Activated CD4-positive, CD25-positive, alpha-beta regulatory T cell treated with anti-CD3 and anti-CD28 coated beads, Interleukin-2, amount 50 U/mL, for 16 hours (primary cell): ENCODE data around the gene KLC3.

Experiments used
- DNase-seq: peaks from one replicate; pipeline ENCODE4 v3.0.0-alpha.2; 2020; ENCODE audit warnings: low read depth, low spot score

Gene KLC3

DNA sequence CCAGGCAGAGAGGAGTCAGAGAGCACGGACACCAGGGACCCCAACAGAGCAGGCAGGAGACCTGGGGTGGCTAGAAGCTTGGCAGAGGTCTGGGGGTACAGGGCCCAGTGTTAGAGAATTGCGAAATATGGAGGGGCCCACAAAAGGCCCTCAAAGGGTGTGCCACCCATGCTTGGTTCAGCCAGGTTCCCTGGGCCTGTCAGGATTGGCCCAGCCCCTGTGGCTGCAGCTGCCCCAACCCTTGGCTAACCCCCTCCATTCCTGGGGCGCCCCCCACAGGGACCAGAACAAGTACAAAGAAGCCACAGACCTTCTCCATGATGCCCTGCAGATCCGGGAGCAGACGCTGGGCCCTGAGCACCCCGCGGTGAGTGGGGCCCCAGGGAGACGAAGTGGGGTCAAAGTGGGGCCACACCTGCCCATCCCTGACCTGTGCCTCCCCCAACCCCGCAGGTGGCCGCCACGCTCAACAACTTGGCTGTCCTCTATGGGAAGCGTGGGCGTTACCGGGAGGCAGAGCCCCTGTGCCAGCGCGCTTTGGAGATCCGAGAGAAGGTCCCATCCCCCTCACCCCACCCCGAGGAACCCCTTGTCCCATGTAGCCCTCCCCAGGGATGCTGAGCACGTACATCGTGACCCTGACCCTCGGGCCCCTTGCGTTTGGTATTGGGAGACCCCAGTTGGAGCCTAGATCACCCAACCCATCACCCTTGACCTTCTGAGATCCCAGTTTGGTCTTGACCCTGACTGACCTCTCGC, 8.0 kb downstream of the KLC3 start:
- no peak for DNase-seq

DNA sequence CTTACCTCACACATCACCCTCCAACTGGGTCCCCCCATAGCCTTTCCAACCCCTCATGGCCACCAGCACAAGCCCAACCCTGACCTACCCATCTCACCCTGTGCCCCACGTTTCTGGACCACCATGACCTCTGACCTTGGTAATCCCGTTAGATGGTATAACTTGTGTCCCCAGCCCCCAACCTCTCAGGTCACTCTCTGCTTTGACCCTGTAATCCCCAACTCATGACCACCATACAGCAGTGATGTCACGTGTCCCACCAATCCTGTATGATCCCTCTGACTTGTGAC, 8.5 kb downstream of the KLC3 start:
- DNase-seq, result no peak

- no peak for DNase-seq
Measured at GRCh38 chr19:45349430-45349941, 8.9 kb downstream of the KLC3 start.

DNA sequence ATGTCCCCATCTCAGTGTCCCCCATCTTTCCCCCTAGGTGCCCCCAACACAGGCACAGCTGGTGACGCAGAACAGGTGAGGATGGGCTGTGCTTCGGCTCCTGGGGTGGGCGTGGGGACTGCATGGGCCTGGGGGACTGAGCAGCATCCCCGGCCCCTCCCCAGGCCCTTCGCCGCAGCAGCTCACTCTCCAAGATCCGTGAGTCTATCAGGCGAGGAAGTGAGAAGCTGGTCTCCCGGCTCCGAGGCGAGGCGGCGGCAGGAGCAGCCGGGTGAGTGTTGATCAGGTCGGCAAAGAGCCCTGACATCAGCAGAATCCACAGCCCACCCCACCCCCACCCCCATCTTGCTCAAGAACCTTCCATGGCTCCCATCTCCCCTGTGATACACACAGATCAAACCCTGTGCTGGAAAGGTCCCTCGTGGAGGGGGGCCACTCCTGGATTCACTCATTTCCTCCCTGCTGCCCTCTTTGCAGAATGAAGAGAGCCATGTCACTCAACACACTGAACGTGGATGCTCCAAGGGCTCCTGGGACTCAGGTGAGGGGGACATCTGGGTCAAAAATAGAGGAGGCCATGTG, 10.0 kb downstream of the KLC3 start:
- no peak for DNase-seq

DNA sequence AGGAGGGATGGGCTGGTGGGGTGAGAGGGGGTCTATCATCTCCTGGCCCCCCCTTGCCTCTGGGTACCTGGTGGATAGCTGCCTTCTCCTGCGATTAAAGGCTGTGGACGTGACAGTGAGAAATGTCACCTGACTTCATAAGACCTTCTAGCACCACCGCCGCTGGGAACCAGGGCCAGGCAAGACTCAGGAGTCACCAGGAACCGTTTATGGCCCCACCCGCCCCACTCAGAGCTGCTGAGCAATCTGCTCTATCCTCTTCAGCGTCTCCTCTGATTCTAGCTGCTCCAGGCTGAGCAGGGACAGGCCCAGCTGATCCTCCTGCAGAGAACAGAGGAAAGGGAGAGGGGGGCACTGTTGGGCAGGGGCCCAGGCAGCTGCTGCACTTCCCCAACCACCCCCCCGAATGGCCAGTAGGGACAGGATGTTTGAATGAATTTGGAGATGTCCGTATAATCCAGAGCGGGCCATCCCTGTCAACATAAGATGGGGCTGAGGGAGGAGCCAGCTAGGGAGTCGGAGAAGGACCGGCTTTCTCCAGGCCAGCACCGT, 10.9 kb downstream of the KLC3 start:
- DNase-seq, result no peak

DNA sequence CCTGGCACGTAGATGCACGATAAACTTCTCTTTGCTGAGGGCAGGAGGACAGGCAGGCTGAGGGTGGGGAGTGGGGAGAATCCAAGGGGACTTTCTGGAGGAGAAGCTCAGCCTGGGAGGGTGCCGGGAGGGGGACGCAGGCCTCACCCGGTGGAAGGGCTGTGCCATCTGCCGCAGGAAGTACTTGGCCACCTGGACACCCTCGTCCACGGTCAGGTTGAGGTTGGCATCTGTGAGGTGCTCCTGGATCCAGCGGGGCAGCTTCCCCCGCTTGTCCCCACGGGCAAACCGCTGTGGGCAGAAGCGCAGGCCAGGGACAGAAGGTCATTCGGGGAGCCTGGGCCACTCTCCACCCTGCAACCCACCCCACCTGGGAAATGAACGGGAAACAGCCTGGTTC, 11.5 kb downstream of the KLC3 start:
- DNase-seq, result no peak

- DNase-seq, result no peak
Measured at GRCh38 chr19:45352471-45352870, 11.9 kb downstream of the KLC3 start.

DNA sequence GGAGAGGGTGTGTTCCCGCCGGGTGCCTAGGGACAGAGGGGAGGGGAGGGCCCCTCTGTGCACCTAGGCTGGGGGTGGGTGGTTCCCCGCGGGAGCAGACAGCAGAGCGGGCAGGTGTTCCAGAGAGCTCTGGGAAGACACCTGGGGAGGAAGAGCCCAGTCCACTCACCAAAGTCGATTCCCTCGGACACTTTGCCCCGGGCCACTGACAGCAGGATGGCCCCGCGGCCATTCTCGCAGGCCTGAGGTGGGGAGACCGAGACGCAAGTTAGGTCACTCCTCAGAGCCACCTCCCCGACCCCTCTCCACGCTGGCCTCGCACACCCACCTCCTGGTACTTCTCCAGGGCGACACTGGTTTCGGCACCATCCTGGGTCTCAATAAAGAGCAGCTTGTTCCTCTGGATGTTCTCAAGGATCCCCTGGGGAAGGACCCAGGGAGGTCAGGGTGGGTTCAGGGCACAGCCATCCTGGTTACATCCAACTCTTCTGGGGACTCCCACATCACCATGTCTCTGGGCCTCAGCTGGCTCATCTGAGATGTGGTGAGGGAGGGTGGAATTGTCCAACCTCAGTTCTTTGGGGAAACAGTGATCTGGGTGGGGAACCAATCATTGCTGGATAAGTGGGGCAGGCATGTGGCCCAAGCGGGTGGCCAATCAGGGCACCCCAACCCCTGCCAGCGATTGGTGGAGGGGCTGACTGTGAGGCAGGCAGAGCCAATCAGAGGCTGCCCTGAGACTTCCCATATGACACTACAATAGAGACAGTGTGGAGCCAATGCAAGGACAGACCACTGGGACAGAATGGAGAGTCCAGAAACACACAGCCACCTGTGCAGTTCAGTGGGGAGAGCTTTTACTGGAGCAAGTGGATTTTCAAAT, 12.6 kb downstream of the KLC3 start:
- no peak for DNase-seq

DNA sequence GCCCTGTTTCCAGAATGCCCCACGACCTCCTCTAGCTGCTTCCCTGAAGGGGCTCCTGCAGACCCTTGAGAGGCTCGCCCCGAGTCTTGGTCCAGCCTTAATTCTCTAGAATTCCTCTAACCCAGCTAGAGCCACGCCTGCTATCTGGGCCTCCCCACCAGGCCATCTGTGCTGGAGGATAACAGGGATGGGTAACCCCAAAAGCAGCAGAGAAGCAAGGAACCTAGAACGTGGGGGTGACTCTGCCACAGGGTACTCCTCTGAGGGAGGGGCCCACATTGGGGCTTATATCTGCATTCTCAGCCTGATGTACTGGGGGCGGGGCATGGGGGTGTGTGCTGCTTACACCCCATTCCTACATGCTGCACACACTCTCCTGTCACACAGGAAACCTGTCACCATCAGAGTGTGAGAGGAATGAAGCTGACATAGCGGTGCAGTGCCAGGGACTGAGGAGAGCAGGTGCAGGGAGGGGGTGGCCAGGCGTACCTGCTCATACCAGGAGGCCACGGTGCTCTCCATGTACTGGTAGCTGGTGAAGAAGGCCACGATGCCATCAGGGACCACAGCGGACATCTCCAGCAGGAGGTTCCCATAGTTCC, 13.8 kb downstream of the KLC3 start:
- DNase-seq, result no peak

- no peak for DNase-seq
Measured at GRCh38 chr19:45355402-45355801, 14.9 kb downstream of the KLC3 start.

DNA sequence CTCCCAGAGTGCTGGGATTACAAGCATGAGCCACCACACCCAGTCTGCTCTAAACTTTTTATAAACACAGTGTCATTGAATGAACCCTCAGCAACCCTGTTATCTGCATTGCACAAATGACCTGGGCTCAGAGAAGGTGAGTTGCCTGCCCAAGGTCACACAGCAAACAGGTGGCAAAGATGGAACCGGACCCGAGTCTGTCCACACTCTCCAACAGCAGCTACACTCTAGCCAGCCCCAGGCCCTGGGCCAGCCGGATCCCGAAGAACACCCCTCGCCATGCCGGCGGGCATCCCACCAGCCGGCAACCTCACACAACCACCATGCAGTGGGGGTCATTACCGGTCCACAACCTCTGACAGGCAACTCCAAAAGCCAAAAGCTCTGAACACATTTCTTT, 15.4 kb downstream of the KLC3 start:
- DNase-seq, result no peak

DNA sequence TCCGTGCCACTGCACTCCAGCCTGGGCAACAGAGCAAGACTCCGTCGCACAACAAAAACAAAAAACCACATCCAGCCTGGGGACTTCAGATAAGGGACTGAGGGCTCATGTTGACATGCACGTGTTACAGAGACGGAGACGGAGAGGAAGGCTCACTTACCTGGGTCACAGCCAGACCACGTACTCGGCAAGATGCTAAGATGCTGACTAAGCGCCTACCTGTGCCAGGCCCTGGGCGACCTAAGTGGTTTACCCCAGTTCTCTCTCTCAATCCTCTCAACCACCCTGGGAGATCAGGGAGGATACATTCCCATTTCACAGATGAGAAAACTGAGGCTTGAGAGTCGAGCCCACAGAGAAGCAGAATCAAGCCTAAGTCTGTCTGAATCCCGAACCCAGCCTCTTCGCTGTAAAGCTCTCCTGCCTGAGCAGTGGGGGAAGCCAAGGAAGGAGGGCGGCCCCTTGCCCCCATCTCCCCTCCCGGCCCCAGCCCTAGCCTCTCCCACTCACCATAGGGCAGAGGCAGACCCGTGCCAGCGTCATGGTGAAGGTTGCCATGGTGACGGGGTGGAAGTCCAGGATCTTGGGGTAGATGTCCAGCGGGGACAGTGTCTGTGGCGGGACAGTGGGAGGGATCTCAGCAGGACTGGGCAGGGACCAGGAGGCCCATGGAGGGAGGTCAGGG, 16.4 kb downstream of the KLC3 start:
- no peak for DNase-seq

DNA sequence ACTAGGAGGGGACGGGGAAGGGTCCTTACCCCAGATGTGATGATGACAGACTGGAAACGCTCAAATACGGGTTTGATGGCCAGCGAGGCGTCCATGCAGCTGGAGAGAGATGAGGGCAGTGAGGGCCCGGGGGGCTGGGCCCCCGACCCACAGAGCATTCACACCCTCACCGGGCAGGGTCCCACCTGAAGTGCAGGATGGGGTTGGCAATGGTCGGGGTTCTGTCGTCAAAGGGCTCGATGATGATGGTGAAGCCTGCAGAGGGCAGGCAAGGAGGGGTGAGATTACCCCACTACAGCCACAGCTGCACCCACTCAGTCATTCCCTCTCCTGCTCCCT, 16.9 kb downstream of the KLC3 start:
- no peak for DNase-seq

DNA sequence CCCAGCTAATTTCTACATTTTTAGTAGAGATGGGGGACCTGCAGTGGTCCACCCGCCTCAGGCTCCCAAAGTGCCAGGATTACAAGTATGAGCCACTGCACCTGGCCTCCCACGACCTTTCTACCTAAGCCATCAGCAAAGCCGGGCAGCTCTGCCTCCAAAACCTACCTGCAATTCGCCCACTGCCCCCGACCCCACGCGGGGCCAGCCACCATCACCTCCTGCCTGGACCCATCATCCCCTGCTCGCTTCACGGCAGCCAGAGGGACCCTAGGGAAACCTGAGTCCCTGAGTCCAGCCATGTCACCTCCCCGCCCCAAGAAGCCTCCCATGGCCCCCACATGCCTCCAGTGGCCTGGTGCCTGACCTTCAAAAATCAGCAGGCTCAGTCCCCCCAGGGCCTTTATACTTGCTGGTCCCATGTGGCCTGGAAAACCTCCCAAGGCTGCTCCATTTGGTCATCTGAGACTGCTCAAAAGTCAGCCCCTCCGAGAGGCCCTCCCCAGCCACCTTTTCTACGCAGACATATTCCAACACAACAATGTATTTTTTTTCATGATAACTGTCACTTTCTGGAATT, 17.8 kb downstream of the KLC3 start:
- DNase-seq, result no peak

DNA sequence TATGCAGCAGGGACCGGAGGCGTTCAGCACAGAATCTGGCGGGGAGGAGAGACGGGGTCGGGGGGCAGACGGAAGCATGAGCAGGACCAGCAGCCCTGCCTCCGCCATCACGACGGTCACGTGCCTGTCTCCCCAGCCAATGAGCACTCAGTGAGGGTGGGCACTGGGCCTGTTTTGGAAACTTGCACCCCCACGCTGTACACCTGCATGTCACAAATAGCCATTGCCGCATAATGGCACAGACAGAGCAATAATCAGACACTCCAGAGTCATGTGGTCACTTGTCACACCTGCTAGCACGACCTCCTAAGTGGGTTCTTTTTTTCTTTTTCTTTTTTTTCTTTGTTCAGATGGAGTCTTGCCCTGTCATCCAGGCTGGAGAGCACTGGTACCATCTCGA, 21.1 kb downstream of the KLC3 start:
- no peak for DNase-seq

- no peak for DNase-seq
Measured at GRCh38 chr19:45362291-45362690, 21.7 kb downstream of the KLC3 start.

DNA sequence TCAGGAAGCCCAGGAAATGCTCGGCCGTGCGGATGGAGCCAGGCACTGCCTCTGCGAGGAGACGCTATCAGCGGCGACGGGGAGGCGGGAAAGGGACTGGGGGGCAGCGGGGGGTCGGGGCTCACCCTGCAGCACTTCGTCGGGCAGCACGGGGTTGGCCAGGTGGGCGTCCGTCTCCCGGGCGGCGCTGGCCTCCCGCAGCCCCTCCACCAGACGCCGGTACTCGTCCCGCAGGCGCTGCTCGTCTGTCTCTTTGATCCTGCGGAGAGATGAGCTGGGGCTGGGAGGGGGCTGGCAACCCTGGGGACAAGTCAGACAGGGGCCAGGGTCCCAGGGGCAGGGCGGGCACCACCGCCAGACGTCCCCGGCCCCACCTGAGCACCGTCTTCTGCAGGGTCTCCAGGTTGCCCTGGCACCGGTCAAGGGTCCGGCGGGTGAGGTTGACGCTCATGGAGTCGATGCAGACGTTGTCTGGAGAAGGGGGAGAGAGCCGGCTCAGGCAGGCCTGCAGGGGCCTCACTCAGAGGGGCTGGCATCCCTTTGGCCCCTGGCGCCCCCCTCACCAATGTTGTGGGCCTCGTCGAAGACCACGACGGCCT, 23.4 kb downstream of the KLC3 start:
- DNase-seq, result no peak

- no peak for DNase-seq
Measured at GRCh38 chr19:45364696-45365095, 24.1 kb downstream of the KLC3 start.

DNA sequence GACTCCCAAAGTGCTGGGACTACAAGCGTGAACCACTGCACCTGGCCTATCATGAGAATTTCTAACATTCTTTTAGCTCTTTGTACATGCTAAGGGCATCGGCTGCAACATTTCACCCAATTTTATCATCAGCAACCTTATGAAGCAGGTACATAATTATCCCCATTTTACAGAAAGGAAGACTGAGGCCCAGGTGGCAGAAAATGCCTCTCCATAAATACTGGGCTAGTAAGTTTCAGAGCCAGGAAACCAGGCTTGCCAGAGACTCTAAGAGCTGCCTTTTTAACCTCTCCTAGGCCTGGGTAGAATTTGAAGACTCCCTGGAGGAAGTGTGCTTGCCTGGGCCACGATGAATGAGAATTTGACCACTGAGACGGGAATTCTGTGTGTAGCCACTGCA, 27.6 kb downstream of the KLC3 start:
- no peak for DNase-seq

GRCh38 chr19:45368737-45369340, 28.3 kb downstream of the KLC3 start:
- DNase-seq, result no peak
